Measurements from ENCODE around the gene NDST1. TPM values are rescaled to one million over a fixed set of nuclear protein-coding genes. Genes with fewer than 3 reads are reported as not detected.

The NDST1 gene
- total and polyA plus RNA-seq, 2 of the 8 experiments (the other 6 are each of a cell fraction or from before 2014, with no cell fraction given): 27.0 to 72.0 TPM

GRCh38 chr5:150560401-150561191 is 52.7 kb downstream of the NDST1 start (continued):
- TF ChIP-seq CTCF (IDR thresholded peaks at IDR 0.05; ENCODE audit: control extremely low read depth in 1 of 3, insufficient read depth in 1 of 3, low read depth in 1 of 3, low read length in 3 of 3) (peak; percentile 50 to 91 (median 82)), TCF12 (IDR thresholded peaks at IDR 0.05; ENCODE audit: low read depth, low read length) (no peak)
